ENCODE measurements around the gene ELP1. TPM values are rescaled to one million over a fixed set of nuclear protein-coding genes. Genes with fewer than 3 reads are reported as not detected.
"Not testable (repeated sequence)": the region's sequence is repeated elsewhere in the genome, so short reads cannot be mapped to it uniquely, and the experiment has no call there.

ELP1 gene
- total and polyA plus RNA-seq, 2 experiments from 2014 or later: 25.0 to 31.7 TPM

GRCh38 chr9:108924466-108924865 is 9.5 kb downstream of the ELP1 start:
- DNase-seq (ENCODE audit: low read depth in 1 of 2, low spot score in 1 of 2): no peak
- TF ChIP-seq CTCF (IDR thresholded peaks at IDR 0.05; ENCODE audit: low read depth, low read length): no peak
- H3K4me3 ChIP-seq: no peak overlapping the region
- H3K4me1 ChIP-seq (ENCODE audit: low read depth): no peaks in the 10 kb centered on the region
- H3K27me3 ChIP-seq: no peaks in the 10 kb centered on the region
- peaks cover 64% of the 10 kb centered on the region for H3K36me3 ChIP-seq
- H3K27ac ChIP-seq: no peak overlapping the region
- no peaks in the 10 kb centered on the region for H3K9me3 ChIP-seq (ENCODE audit: low read depth)

GRCh38 chr9:108921200-108921599 is 12.7 kb downstream of the ELP1 start:
- Histone ChIP-seq H3K4me1 (ENCODE audit: low read depth) (no peaks in the 10 kb centered on the region), H3K36me3 (peaks cover 62% of the 10 kb centered on the region), H3K27me3 (no peaks in the 10 kb centered on the region), H3K27ac (no peak overlapping the region), H3K4me3 (no peak overlapping the region), H3K9me3 (ENCODE audit: low read depth) (no peaks in the 10 kb centered on the region)
- no peak for DNase-seq (ENCODE audit: low read depth in 1 of 2, low spot score in 1 of 2)
- no peak for TF ChIP-seq CTCF (IDR thresholded peaks at IDR 0.05; ENCODE audit: low read depth, low read length)

GRCh38 chr9:108920401-108920800 is 13.5 kb downstream of the ELP1 start:
- not testable (repeated sequence) for H3K4me3 ChIP-seq; H3K9me3 ChIP-seq (ENCODE audit: low read depth); H3K4me1 ChIP-seq (ENCODE audit: low read depth); H3K27me3 ChIP-seq; DNase-seq (ENCODE audit: low read depth in 1 of 2, low spot score in 1 of 2); H3K27ac ChIP-seq
- H3K36me3 ChIP-seq: peaks cover 62% of the 10 kb centered on the region

- peaks cover 64% of the 10 kb centered on the region for H3K36me3 ChIP-seq
- TF ChIP-seq CTCF (IDR thresholded peaks at IDR 0.05; ENCODE audit: low read depth, low read length): no peak
- DNase-seq (ENCODE audit: low read depth in 1 of 2, low spot score in 1 of 2): no peak
- no peaks in the 10 kb centered on the region for H3K27me3 ChIP-seq
- no peak overlapping the region for H3K4me3 ChIP-seq
- H3K4me1 ChIP-seq (ENCODE audit: low read depth): no peaks in the 10 kb centered on the region
- no peak overlapping the region for H3K27ac ChIP-seq
- H3K9me3 ChIP-seq (ENCODE audit: low read depth): no peaks in the 10 kb centered on the region
Measured at GRCh38 chr9:108919517-108919916, 14.4 kb downstream of the ELP1 start.

GRCh38 chr9:108913391-108913790 is 20.5 kb downstream of the ELP1 start:
- TF ChIP-seq CTCF (IDR thresholded peaks at IDR 0.05; ENCODE audit: low read depth, low read length): no peak
- no peaks in the 10 kb centered on the region for H3K27me3 ChIP-seq
- no peak overlapping the region for H3K4me3 ChIP-seq
- H3K4me1 ChIP-seq (ENCODE audit: low read depth): peaks cover 14% of the 10 kb centered on the region
- no peaks in the 10 kb centered on the region for H3K9me3 ChIP-seq (ENCODE audit: low read depth)
- peaks cover 46% of the 10 kb centered on the region for H3K36me3 ChIP-seq
- H3K27ac ChIP-seq: peak overlapping the region; percentile 13
- peak in 1 of 2 donors; percentile 3 for DNase-seq (ENCODE audit: low read depth in 1 of 2, low spot score in 1 of 2)

- TF ChIP-seq CTCF (IDR thresholded peaks at IDR 0.05; ENCODE audit: low read depth, low read length): no peak
- H3K9me3 ChIP-seq (ENCODE audit: low read depth): no peaks in the 10 kb centered on the region
- H3K27ac ChIP-seq: peak overlapping the region; percentile 66
- H3K4me3 ChIP-seq: no peak overlapping the region
- H3K36me3 ChIP-seq: peaks cover 51% of the 10 kb centered on the region
- DNase-seq (ENCODE audit: low read depth in 1 of 2, low spot score in 1 of 2): no peak
- H3K27me3 ChIP-seq: no peaks in the 10 kb centered on the region
- peaks cover 14% of the 10 kb centered on the region for H3K4me1 ChIP-seq (ENCODE audit: low read depth)
Measured at GRCh38 chr9:108911820-108912219, 22.1 kb downstream of the ELP1 start.
